Ovary (tissue), 9 donors: ENCODE measurements around the gene MTFR1L. TPM values are rescaled to one million over a fixed set of nuclear protein-coding genes. Genes with fewer than 3 reads are reported as not detected.
A peak's percentile ranks its signal among the peaks of the same experiment; 100 is the strongest.

ENCODE experiments used
- DNase-seq, 5 donors: peaks; one replicate each; pipeline ENCODE4 v3.0.0-alpha.2; 2019 to 2020
- H3K27ac ChIP-seq, 2 donors: fragments of 200-600 bp; one replicate each; pipeline versions ENCODE4 v1.5.1 to v1.8.0; 2019 to 2022
- H3K27me3 ChIP-seq: fragments of 200-600 bp; one replicate; pipeline ENCODE4 v1.8.0; 2022
- H3K36me3 ChIP-seq: fragments of 200-600 bp; sonication (generic); one replicate; pipeline ENCODE4 v1.5.1; 2019
- H3K4me1 ChIP-seq: one replicate; pipeline ENCODE4 v1.8.1; 2013; ENCODE audit warnings: mild to moderate bottlenecking, moderate library complexity; ENCODE audit not compliant: insufficient read depth
- H3K4me3 ChIP-seq: fragments of 200-600 bp; sonication (generic); one replicate; pipeline ENCODE4 v1.5.1; 2017
- H3K9me3 ChIP-seq, 2 donors: fragments of 200-600 bp in 1 of 2; sonication (generic) in 1 of 2; one replicate each; pipeline versions ENCODE4 v1.5.1 to v1.8.1; 2013 to 2019; ENCODE audit warnings: mild to moderate bottlenecking in 1 of 2, moderate library complexity in 1 of 2
- EP300 ChIP-seq: sonication (generic); formaldehyde crosslinking; IDR thresholded peaks from one replicate; pipeline ENCODE4 v1.6.1; 2017; ENCODE audit warnings: antibody characterized with exemption
- POLR2A ChIP-seq: fragments of 450-650 bp; IDR thresholded peaks from one replicate; pipeline ENCODE4 v1.6.1; 2017; ENCODE audit warnings: antibody characterized with exemption, mild to moderate bottlenecking, moderate library complexity
- WGBS, 3 donors: extraction: QIAGEN DNeasy Blood & Tissue Kit in 1 of 3; methylation state at CpG; one replicate each; pipeline versions ENCODE4 v1.1.5 to v1.1.7; 2013 to 2017; 5-methylcytosine and 5-hydroxymethylcytosine counted together
- intact Hi-C, 4 donors: fragments of 100-400 bp; cut with DNase I; formaldehyde crosslinking; loops; one replicate each; pipeline versions ENCODE4 v1.11.0 to v1.15.1; 2022 to 2023
- polyA plus RNA-seq, 2 donors: library from polyadenylated mRNA; stranded (reverse); fragments of 200-250 nt in 1 of 2; fragments of 350-450 nt in 1 of 2; fragmentation: Illumina TruSeq in 1 of 2; extraction: RNeasy Lipid Tissue Mini Kit (QIAGEN cat#74804) in 1 of 2; gene quantifications; one replicate each; pipeline ENCODE4 v1.2.3, GENCODE V29; 2013 to 2014
- total RNA-seq, 7 donors: library from RNA; depleted of rRNA in 2 of 7; stranded (reverse); fragments of >200 nt in 2 of 7; fragmentation: NEBNext Ultra II Directional in 3 of 7; extraction: Animal tissue kit (Norgen Biotek cat#: 25700) in 3 of 7; gene quantifications; one replicate each; pipeline versions ENCODE4 v1.1.0 to v1.2.4, GENCODE V29; 2016 to 2023
- TF ChIP-seq, protein P1 (sequence below), 3 donors: fragments of 450-650 bp in 2 of 3; fragments of 200-600 bp in 1 of 3; IDR thresholded peaks; one replicate each; pipeline versions ENCODE4 v1.5.1 to v1.8.0; 2016 to 2022; ENCODE audit warnings: antibody characterized with exemption in 3 of 3, mild to moderate bottlenecking in 1 of 3
- donor health status: DM: no; HTN: no; CAD: no; lungs with moderate emphysema.
- donor health status: DM: no; HTN: no; CAD: no.
- donor health status: Bipolar disorder and iron deficiency.
- donor health status: DM: yes; HTN: yes; CAD: no.
- donor health status: DM: no; HTN: no; CAD: no.
- donor health status: DM: yes; HTN: yes; CAD: no.

Gene MTFR1L
- total and polyA plus RNA-seq, 9 donors, result 55.5 to 113 (median 97.1) TPM

- Histone ChIP-seq H3K9me3 (no peaks in the 10 kb centered on the region), H3K27ac (peak overlapping the region; percentile 91 to 97), H3K27me3 (no peaks in the 10 kb centered on the region), H3K4me1 (peaks cover 39% of the 10 kb centered on the region), H3K4me3 (peak overlapping the region; percentile 56), H3K36me3 (no peaks in the 10 kb centered on the region)
- TF ChIP-seq POLR2A (no peak), EP300 (no peak)
- TF ChIP-seq, protein P1, sequence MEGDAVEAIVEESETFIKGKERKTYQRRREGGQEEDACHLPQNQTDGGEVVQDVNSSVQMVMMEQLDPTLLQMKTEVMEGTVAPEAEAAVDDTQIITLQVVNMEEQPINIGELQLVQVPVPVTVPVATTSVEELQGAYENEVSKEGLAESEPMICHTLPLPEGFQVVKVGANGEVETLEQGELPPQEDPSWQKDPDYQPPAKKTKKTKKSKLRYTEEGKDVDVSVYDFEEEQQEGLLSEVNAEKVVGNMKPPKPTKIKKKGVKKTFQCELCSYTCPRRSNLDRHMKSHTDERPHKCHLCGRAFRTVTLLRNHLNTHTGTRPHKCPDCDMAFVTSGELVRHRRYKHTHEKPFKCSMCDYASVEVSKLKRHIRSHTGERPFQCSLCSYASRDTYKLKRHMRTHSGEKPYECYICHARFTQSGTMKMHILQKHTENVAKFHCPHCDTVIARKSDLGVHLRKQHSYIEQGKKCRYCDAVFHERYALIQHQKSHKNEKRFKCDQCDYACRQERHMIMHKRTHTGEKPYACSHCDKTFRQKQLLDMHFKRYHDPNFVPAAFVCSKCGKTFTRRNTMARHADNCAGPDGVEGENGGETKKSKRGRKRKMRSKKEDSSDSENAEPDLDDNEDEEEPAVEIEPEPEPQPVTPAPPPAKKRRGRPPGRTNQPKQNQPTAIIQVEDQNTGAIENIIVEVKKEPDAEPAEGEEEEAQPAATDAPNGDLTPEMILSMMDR (IDR thresholded peaks at IDR 0.05), result no peak
- DNase-seq, result peak in 2 of 5 donors; percentile 22 to 41
- 3 to 12% (median 12%) methylated on average over 8 of the region's 8 CpGs for WGBS, 3 donors
- intact Hi-C loops, result loop anchor here in 2 of 4 donors (10.0 kb wide), 1 partner anchor 50 kb away; no protein-coding TSS in a partner anchor
These were observed 54.9 kb downstream of the MTFR1L start for GRCh38 chr1:25874635-25875153.

DNA sequence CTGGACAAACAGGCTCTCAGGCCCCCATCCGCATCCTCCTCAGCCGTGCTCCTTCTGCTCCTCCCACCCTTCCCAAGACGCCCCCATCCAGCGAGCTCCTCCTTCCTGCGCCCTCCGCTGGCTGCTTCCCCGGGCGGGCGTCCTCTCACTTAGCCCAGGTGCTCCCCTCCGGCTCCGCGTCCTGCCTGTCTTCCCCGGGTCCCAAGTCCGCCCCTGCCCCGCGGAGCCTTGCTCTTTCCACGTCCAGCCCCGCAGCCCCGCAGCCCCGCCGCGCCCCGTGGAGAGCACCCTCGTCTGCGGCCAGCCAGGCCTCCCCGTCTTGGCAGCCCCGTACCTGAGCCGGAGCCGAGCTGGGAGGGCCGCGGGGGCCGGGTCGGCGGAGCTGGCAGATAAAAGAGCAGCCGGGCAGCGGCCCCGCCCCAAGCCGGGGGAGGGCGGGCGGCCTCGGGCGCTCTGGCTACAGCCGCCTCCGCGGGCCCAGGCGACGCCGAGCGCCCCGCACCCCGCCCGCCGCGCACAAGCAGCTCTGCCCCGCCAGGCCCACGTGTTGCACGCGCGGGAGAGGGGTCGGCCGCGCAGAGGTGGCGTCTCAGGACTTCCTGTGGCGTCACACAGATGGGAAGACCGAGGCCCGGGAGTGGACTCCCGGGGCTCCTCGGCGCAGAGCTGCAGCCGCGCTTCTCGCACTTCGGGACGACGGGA is 55.6 kb downstream of the MTFR1L start, which contains the start of gene PAQR7:
Gene PAQR7, minus strand, starts transcription at position 555 of the 702 bp plus-strand sequence. CDS start 11,869 bp downstream, outside the sequence.
- H3K4me3 ChIP-seq, result peak within 1 kb of the TSS; percentile 56
- no peaks in the 10 kb centered on the region for H3K9me3 ChIP-seq
- TF ChIP-seq EP300, result no peak
- peak; percentile 71 for TF ChIP-seq POLR2A
- no peaks in the 10 kb centered on the region for H3K27me3 ChIP-seq
- no peaks in the 10 kb centered on the region for H3K36me3 ChIP-seq
- H3K27ac ChIP-seq, result peak within 1 kb of the TSS; percentile 91 to 97
- peak; percentile 81 to 88 (median 86) for DNase-seq
- intact Hi-C loops, result loop anchor here in 2 of 4 donors (10.0 kb wide), 1 partner anchor 51 kb away; no protein-coding TSS in a partner anchor
- 0 to 1% (median 0%) methylated on average over 32 to 75 of the region's 75 CpGs for WGBS, 3 donors
- peaks cover 45% of the 10 kb centered on the region for H3K4me1 ChIP-seq

- Histone ChIP-seq H3K27me3 (no peaks in the 10 kb centered on the region), H3K27ac (peak overlapping the region; percentile 91 to 97), H3K4me1 (peaks cover 49% of the 10 kb centered on the region), H3K4me3 (peak overlapping the region; percentile 56), H3K9me3 (no peaks in the 10 kb centered on the region), H3K36me3 (no peaks in the 10 kb centered on the region)
- DNase-seq, result no peak
- intact Hi-C loops, result loop anchor here in 2 of 4 donors (10.0 kb wide), 1 partner anchor 51 kb away; no protein-coding TSS in a partner anchor
- no peak for TF ChIP-seq EP300
- TF ChIP-seq POLR2A, result no peak
- TF ChIP-seq, protein P1 (IDR thresholded peaks at IDR 0.05), result no peak
- 17 to 29% (median 22%) methylated on average over 26 to 32 of the region's 32 CpGs for WGBS, 3 donors
These were observed 56.3 kb downstream of the MTFR1L start for GRCh38 chr1:25875856-25876692.

DNA sequence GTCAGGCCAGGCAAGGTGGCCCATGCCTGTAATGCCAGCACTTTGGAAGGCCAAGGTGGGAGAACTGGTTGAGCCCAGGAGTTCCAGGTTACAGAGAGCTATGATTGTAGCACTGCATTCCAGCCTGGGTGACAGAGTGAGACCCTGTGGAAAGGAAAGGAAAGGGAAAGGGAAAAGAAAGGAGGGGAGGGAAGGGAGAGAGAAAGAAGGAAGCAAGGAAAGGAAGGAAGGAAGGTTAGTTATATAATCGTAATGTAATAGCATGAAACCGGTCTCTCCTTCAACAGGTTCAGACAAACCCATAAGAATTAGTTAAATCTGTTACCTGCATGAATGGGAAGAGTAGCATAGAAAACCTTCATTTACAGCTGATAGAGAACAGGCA is 56.9 kb downstream of the MTFR1L start:
- peaks cover 46% of the 10 kb centered on the region for H3K4me1 ChIP-seq
- TF ChIP-seq POLR2A (no peak), EP300 (no peak)
- TF ChIP-seq, protein P1 (IDR thresholded peaks at IDR 0.05), result no peak
- DNase-seq, result no peak
- intact Hi-C loops, result loop anchor here in 2 of 4 donors (10.0 kb wide), 1 partner anchor 52 kb away; no protein-coding TSS in a partner anchor
- WGBS, 3 donors, result 71 to 83% (median 74%) methylated on average over 2 of the region's 2 CpGs
- H3K36me3 ChIP-seq, result no peaks in the 10 kb centered on the region
- H3K9me3 ChIP-seq, result no peaks in the 10 kb centered on the region
- H3K27me3 ChIP-seq, result no peaks in the 10 kb centered on the region
- H3K27ac ChIP-seq, result peak overlapping the region; percentile 91 to 97
- no peak overlapping the region for H3K4me3 ChIP-seq
